Anterior cingulate cortex (tissue), 58 donors: ENCODE measurements around the gene JOSD1.

ENCODE experiments used
- DNase-seq, 58 donors: peaks; one replicate each; lab custom pipeline; 2025; lab: John Stamatoyannopoulos, UW

JOSD1 gene

DNA sequence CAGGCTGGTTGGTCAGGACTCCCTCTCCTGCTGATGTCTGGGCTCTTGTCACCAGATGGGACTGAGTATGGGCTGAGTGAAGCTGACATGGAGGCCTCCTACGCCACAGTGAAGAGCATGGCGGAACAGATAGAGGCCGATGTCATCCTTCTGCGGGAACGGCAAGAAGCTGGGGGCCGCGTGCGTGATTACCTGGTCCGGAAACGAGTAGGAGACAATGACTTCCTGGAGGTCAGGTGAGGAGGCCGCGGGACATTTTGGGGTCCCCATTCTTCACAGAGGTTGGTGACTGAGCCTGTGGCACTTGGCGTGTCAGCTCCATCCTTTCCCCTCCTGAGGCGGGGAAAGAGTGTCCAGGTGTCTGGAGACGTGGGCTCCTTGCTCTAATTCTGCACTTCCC lies 15.1 kb upstream of the JOSD1 start:
- DNase-seq = no peak

GRCh38 chr22:38715176-38715764 lies 14.5 kb upstream of the JOSD1 start:
- DNase-seq = no peak

DNA sequence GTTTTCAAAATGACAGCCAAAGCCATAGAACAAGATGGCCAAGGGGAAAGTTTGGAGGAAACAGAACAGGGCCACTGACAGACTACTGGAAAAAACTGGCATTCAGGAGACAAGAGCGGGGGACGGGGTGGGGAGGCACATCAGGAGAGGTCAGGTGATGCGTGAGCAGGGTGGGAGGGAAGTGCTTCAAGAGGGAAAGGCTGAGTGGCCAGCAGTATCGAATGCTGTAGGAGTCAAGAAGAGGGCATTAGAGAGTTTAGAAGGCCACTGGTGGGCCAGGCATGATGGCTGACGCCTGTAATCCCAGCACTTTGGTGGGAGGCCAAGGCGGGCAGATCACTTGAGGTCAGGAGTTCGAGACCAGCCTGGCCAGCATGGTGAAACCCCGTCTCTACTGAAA lies 13.2 kb upstream of the JOSD1 start:
- DNase-seq = no peak

DNA sequence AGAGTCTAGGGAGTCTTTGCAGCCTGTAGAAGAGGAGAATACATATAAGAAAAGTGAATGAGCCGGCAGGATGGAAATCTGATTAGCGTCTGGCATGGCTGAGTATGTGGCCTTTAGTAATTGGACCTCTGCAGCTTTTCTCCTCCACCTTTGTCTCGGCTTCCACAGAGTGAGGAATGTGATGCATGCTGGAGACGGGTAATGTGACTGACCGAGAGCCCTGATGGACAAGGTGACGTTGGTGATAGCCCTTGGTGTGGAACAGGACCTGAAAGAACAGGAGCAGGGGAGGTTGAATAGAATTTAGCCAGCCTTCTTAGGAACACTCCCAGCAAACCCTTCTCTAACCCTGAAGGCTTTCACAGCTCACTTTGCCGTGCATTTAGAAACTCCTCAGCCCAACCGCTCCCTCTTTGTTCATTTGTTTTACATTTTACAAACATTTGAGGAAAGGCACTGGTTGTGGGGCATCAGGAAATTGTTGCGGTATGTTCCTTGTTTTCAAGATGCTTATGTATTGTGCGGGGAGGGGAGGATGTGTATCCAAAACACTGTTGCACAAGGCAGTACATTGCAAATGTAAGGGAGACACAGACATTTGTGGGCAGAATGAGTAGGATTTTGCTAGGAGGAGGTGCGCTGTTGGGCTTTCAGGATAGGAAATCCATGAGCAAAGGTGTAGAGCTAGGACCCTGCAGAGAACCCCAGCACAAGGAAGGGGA lies 11.9 kb upstream of the JOSD1 start:
- no peak for DNase-seq

GRCh38 chr22:38710866-38711265 lies 10.1 kb upstream of the JOSD1 start:
- no peak for DNase-seq

DNA sequence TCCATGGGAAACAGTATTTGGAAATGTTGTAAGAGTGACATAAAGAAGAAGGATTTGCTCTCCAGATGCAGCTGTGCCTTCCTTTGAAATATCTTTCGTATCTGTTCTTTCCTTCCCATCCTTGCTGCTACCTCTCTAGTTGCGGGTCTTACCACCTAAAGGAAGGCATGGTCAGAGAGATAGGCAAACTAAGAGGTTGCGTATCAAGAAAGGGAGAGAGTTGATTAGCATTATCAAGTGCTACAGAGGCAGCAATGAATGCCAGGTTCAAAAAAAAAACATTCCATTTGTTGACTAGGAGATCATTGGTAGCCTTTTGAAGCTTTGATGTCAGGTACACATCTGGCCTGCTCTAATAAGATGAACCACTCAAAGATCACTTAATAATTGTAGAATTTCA lies 9.6 kb upstream of the JOSD1 start:
- DNase-seq = no peak

DNA sequence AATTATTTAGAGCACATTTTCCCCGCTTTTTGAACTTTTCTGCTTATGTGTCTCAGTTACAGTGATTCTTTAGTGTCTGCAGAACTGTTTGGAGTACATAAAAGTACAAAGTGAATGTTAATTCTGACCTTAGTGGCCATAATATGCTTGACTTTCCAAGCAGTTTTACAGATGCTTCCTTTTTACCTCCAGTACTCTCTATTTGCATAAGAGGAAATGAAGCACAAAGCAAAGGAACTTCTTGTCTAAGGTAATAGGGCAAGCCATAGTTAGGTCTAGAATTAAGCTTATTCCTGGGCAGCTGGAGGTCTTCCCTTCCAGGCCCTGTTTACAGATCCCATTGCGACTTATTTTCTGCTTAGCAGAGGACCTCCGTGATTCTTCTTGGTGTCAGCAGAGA lies 8.6 kb upstream of the JOSD1 start:
- DNase-seq = no peak

- DNase-seq = no peak
Observed at GRCh38 chr22:38707984-38708383, 7.2 kb upstream of the JOSD1 start.

- DNase-seq = no peak
Observed at GRCh38 chr22:38707346-38707745, 6.6 kb upstream of the JOSD1 start.

- no peak for DNase-seq
Observed at GRCh38 chr22:38706901-38707195, 6.1 kb upstream of the JOSD1 start.

DNA sequence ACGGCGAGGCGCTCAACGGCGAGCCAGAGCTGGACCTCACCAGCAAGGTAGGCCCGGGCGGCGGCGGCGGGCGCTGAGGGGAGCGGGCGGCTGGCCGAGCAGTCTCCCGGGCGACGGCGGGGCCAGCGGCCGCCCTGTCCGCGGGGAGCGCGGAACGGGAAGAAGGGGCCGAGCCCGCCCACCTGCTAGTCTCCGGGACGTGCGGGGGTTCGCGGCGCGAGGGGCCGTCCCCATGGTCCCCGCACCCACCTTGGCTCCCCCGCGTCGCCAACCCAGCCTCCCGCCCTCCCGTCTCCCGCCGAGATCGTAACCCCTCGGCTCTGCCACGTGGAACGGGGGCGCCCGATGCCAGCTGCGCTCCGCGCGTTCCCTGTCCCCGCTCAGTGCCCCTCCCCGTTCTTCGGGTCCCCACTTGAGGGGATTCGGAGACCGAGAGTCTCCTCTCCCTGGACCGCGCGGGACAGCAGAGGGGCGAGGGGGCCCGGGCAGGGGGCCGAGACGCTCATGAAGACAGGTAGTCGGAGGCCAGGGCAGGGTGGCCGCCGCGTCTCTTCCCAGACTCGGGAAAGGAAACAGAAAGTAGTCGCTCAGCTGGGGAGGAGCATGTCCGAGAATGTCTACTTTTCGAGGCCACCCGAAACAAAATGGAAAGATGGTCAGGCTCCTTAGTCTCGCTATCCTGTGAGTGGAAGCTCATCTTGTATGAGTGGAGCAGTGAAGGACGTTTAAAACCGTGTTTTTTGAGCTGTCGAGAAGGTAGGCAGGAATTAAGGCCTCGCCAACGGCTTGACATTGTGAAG lies 5.6 kb upstream of the JOSD1 start:
- DNase-seq = peak in 24 of 58 donors; percentile 20 to 71 (median 54)

GRCh38 chr22:38705235-38706100 lies 4.7 kb upstream of the JOSD1 start, which contains the start of gene GTPBP1:
Gene GTPBP1, plus strand, starts transcription at chr22:38705944. Its CDS starts 12 bp downstream, at chr22:38705956.
- DNase-seq = peak; percentile 92 to 100 (median 99)

DNA sequence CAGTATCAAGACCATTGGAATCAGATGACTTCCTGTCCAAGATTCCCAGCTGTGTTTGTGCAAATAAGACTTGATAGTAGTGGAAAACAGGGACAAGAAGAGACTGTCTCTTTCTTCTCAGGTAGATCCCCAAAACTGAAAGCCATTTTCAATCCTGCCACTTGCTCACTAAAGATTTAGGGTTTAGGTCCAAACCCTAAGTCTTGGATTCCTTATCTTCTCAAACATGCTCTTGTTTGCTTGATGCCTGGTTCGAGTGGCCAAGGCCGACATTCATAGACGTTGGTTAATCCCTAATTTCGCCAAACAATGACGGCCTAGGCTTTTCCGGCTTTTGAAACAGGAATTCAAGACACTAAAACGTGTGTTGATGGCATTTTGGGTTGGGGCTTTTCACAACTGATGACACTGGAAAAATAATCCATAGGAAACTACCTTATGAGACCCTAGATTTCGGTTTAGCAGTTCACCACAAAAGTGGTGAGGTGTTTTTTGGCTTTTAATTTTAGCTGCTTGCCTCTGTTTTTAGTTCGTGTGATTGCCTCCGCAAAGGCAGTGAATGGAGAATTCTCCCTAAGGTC lies 4.0 kb upstream of the JOSD1 start:
- no peak for DNase-seq

DNA sequence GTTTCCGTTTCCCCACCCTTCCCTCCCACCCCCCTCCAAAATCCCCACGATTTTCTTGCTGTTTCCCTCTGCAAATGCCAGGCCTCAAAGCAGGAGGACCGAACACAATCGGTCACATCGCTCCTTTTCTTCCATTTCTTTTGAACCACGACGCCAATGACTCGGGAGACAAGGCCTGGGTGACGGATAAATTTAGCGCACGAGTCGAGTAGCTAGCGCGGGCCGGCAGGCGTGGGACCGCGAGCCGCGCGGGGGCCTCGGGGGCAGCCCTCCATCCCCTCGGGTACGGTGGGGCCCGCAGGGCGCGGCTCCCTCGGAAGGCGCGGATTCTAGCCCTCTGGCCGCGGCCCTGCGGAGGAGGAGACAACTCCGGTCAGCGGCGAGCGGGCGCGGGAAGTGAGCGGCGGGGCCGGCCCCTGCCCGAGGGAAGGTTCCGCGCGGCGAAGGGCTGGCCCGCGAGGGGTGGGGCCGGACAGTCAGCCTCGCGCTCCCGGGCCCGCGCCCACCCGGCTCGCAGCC lies 414 bp downstream of the JOSD1 start:
- DNase-seq = peak in 8 of 58 donors; percentile 24 to 82 (median 58)

DNA sequence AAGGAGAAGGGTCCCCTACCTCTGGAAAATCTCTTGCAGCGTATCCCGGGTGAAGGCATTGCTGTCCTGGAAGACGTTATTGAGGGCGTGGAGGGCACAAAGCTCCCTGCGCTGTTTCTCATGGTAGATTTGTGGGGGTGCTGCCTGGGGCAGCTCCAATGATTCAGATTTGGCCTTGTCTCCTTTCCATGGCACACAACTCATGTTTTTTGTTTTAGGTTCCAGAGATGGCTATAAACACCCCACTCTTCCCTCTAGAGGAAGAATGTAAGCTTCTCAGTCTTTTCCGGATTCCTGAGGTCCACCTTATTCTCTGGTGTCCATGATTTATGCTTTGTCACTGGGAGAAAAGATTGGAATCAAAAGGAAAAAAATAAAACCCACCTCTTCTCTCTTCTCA lies 959 bp downstream of the JOSD1 start:
- DNase-seq = no peak

DNA sequence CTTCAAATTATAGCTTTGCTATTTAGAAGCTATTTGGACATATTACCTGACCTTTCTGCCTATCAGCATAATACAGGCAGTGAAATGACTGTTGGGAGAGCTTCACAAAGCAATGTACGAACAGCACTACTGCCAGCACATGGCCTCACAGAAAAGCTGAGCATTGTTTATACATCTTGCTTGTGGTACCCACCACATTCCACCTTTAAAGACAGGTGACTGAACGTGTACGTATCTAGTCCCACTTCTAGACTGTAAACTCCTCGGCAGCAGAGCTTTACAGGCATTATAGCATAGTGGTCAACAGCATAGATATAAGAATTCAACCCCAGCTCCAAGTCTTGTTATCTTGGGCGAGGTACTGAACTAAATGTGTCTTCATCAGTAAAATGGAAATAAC lies 1.6 kb downstream of the JOSD1 start:
- no peak for DNase-seq

DNA sequence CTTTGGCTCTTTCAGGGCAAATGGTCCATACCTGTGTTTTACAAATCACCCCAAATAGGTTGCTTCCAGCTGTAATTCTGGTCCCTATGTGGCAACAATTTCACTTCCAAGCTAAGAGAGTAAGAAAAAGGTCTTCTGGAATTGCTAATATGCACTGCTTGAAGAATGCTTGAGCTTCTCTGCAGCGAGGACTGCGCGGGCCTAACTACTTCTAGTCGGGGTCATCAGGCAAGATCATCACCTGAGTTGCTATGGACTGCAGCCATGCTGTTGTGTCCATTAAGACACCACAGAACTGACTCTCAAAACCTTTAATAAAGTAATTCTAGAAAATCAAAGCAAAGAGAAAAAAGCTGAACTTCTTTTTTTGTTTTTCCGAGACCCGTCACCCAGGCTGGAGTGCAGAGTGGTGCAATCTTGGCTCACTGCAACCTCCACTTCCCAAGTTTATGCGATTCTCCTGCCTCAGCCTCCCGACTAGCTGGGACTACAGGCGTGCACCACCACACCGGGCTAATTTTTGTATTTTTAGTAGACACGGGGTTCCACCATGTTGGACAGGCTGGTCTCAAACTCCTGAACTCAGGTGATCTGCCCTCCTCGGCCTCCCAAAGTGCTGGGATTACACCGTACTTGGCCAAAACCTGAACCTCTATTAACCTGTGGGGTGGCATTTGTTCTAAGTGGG lies 2.2 kb downstream of the JOSD1 start:
- DNase-seq = no peak

DNA sequence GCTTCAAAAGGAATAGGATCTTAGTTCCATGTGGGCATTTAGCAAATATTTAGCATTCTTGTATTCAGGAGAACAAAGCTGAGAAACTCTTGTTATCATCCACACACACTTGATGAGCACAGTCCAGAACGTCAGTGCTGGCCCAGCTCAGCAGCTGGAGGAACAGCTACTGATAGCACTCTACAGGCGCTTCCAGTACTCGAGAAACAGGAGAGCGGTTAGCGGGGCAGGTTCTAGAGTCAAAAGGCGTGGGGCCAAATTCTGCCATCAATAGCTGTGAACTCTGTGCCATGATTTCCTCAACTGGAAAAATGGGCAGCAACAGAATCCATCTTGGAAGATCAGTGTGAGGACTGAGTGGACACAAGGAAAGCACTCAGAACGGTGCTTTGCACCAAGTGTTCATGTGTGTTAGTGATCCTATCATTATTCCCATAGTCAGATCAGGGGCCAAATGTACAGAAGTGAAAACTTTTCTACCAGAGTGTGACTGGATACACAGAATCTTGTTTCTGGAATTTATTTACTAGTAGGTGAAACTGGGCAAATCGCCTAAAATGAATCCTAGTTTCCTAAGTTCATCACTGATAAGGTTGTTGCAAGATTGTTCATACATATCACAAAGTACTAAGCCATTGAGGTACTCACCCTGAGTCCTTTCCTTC lies 3.2 kb downstream of the JOSD1 start:
- peak in 2 of 58 donors; percentile 15 to 20 for DNase-seq
